Measurements from ENCODE around the gene USP6NL. TPM values are rescaled to one million over a fixed set of nuclear protein-coding genes. Genes with fewer than 3 reads are reported as not detected.

Gene USP6NL
- total and polyA plus RNA-seq, 7 donors = 9.2 to 11.4 (median 10.8) TPM

GRCh38 chr10:11407939-11408338 lies 203.5 kb downstream of the USP6NL start:
- H3K4me1 ChIP-seq = no peaks in the 10 kb centered on the region
- no peak overlapping the region for H3K4me3 ChIP-seq
- no peak overlapping the region for H3K27ac ChIP-seq
- TF ChIP-seq EP300 (IDR thresholded peaks at IDR 0.05) (no peak), POLR2A (IDR thresholded peaks at IDR 0.05) (no peak), CTCF (IDR thresholded peaks at IDR 0.05) (no peak), POLR2AphosphoS5 (IDR thresholded peaks at IDR 0.05) (no peak)
- no peaks in the 10 kb centered on the region for H3K27me3 ChIP-seq
- intact Hi-C loops (cut with DNase I) = no loop called here
- H3K36me3 ChIP-seq = no peaks in the 10 kb centered on the region
- peaks cover 0 to 10% (median 7%) of the 10 kb centered on the region in 4 donors for H3K9me3 ChIP-seq
- DNase-seq = no peak
- WGBS, 2 donors = 66% methylated on average over 2 of the region's 2 CpGs

GRCh38 chr10:11406746-11407145 lies 204.7 kb downstream of the USP6NL start:
- Histone ChIP-seq H3K4me1 (no peaks in the 10 kb centered on the region), H3K36me3 (no peaks in the 10 kb centered on the region), H3K27ac (no peak overlapping the region), H3K4me3 (no peak overlapping the region), H3K9me3 (peaks cover 0 to under 1% (median 0%) of the 10 kb centered on the region in 4 donors), H3K27me3 (no peaks in the 10 kb centered on the region)
- 79 to 87% methylated on average over 5 of the region's 5 CpGs for WGBS, 2 donors
- no peak for DNase-seq
- intact Hi-C loops (cut with DNase I) = no loop called here
- no peak for TF ChIP-seq CTCF (IDR thresholded peaks at IDR 0.05)
- TF ChIP-seq POLR2AphosphoS5 (IDR thresholded peaks at IDR 0.05) = no peak
- no peak for TF ChIP-seq EP300 (IDR thresholded peaks at IDR 0.05)
- no peak for TF ChIP-seq POLR2A (IDR thresholded peaks at IDR 0.05)

- no peaks in the 10 kb centered on the region for H3K4me1 ChIP-seq
- no peaks in the 10 kb centered on the region for H3K36me3 ChIP-seq
- 69 to 73% methylated on average over 13 of the region's 13 CpGs for WGBS, 2 donors
- H3K4me3 ChIP-seq = no peak overlapping the region
- intact Hi-C loops (cut with DNase I) = no loop called here
- no peak overlapping the region for H3K27ac ChIP-seq
- no peaks in the 10 kb centered on the region for H3K9me3 ChIP-seq
- no peaks in the 10 kb centered on the region for H3K27me3 ChIP-seq
- TF ChIP-seq POLR2A (IDR thresholded peaks at IDR 0.05) = no peak
- TF ChIP-seq CTCF (IDR thresholded peaks at IDR 0.05) = no peak
- no peak for TF ChIP-seq EP300 (IDR thresholded peaks at IDR 0.05)
- no peak for TF ChIP-seq POLR2AphosphoS5 (IDR thresholded peaks at IDR 0.05)
- DNase-seq = no peak
Observed at GRCh38 chr10:11404901-11405300, 206.5 kb downstream of the USP6NL start.

Other genes with a start within 250 kb of the USP6NL start
- gene ECHDC3, start 130.7 kb upstream of the USP6NL start, total RNA-seq = 10 to 100 TPM in 3 of 4 donors, 1 to 10 TPM in 1; 6.4 to 21.8 (median 13.8) TPM
- gene ECHDC3, start 130.7 kb upstream of the USP6NL start, polyA plus RNA-seq = 10 to 100 TPM in 1 of 3 donors, 1 to 10 TPM in 2; 4.8 to 15.1 (median 9.2) TPM
- 1 to 10 TPM in 3 of 4 donors, under 1 TPM in 1; 0.71 to 2.5 (median 1.6) TPM for gene PROSER2, start 211.7 kb upstream of the USP6NL start, total RNA-seq
- gene PROSER2, start 211.7 kb upstream of the USP6NL start, polyA plus RNA-seq = 1 to 10 TPM in 2 of 3 donors, under 1 TPM in 1; 0.60 to 2.8 (median 2.3) TPM

Data from sigmoid colon (tissue), 7 donors.